MM.1S (cell line): ENCODE measurements around the gene SLC38A10.

Experiments
- CTCF ChIP-seq: fragments of 300-600 bp; sonication (generic); IDR thresholded peaks from 2 replicates; pipeline ENCODE4 v1.5.1; 2016; ENCODE audit warnings: antibody characterized with exemption, low read length, mixed read lengths
- EZH2 ChIP-seq: fragments of 300-600 bp; sonication (generic); optimal IDR thresholded peaks from 2 replicates; pipeline ENCODE3; 2017; ENCODE audit warnings: low read depth, mild to moderate bottlenecking, antibody characterized with exemption, low read length, mixed read lengths

GRCh38 chr17:81261096-81261495 is 34.0 kb downstream of the SLC38A10 start:
- TF ChIP-seq EZH2 (no peak), CTCF (no peak)
